Keratinocyte (primary cell): ENCODE data around the gene SMAD7. TPM values are rescaled to one million over a fixed set of nuclear protein-coding genes. Genes with fewer than 3 reads are reported as not detected.

ENCODE experiments used
- DNase-seq: peaks from one replicate; pipeline ENCODE4 v3.0.0-alpha.2; 2011; ENCODE audit warnings: low read depth, missing footprints, low spot score
- FAIRE-seq: peaks from 2 replicates; lab custom pipeline; 2011; peaks lifted over from hg19 to GRCh38; lab: Jason Lieb, UNC
- H2AFZ ChIP-seq: 2 replicates; pipeline ENCODE4 v1.6.0; 2012; ENCODE audit warnings: low read length, control low read depth, inconsistent platforms; ENCODE audit not compliant: control insufficient read depth
- H3K27ac ChIP-seq: 2 replicates; pipeline ENCODE4 v1.5.1; 2011; ENCODE audit warnings: low read length; ENCODE audit not compliant: control insufficient read depth, insufficient read depth
- H3K27me3 ChIP-seq: 3 replicates; pipeline ENCODE4 v1.6.0; 2011; ENCODE audit warnings: low read length; ENCODE audit not compliant: control insufficient read depth, insufficient read depth; ENCODE audit errors: extremely low read depth
- H3K36me3 ChIP-seq, 2 experiments: 2 replicates in 1 of 2; 3 replicates in 1 of 2; pipeline ENCODE4 v1.5.1; 2011; ENCODE audit warnings: low read length in 2 of 2, mild to moderate bottlenecking in 1 of 2; ENCODE audit not compliant: control insufficient read depth in 2 of 2, insufficient read depth in 2 of 2; ENCODE audit errors: extremely low read depth in 1 of 2
- H3K4me1 ChIP-seq: 3 replicates; pipeline ENCODE4 v1.5.1; 2011; ENCODE audit warnings: low read length; ENCODE audit not compliant: control insufficient read depth, insufficient read depth; ENCODE audit errors: extremely low read depth
- H3K4me2 ChIP-seq: 3 replicates; pipeline ENCODE4 v1.6.0; 2011; ENCODE audit warnings: low read depth, low read length; ENCODE audit not compliant: control insufficient read depth, insufficient read depth; ENCODE audit errors: extremely low read depth
- H3K4me3 ChIP-seq, 3 experiments: fragments of 200-600 bp in 1 of 3; sonication (generic) in 1 of 3; 2 replicates in 2 of 3; 3 replicates in 1 of 3; pipeline ENCODE4 v1.5.1; 2011 to 2016; ENCODE audit warnings: low read length in 3 of 3, mild to moderate bottlenecking in 3 of 3, control low read depth in 2 of 3, inconsistent platforms in 1 of 3, low read depth in 1 of 3, mixed read lengths in 1 of 3, mixed run types in 1 of 3, moderate library complexity in 1 of 3; ENCODE audit not compliant: control insufficient read depth in 2 of 3, insufficient read depth in 2 of 3; ENCODE audit errors: extremely low read depth in 1 of 3
- H3K79me2 ChIP-seq: 2 replicates; pipeline ENCODE4 v1.6.0; 2012; ENCODE audit warnings: low read length; ENCODE audit not compliant: control insufficient read depth, insufficient read depth
- H3K9ac ChIP-seq: 3 replicates; pipeline ENCODE4 v1.6.0; 2011; ENCODE audit warnings: low read length; ENCODE audit not compliant: control insufficient read depth, insufficient read depth; ENCODE audit errors: extremely low read depth
- H3K9me1 ChIP-seq: 3 replicates; pipeline ENCODE4 v1.6.0; 2011; ENCODE audit warnings: low read length; ENCODE audit not compliant: control insufficient read depth, insufficient read depth; ENCODE audit errors: extremely low read depth
- H3K9me3 ChIP-seq: 2 replicates; pipeline ENCODE4 v1.5.1; 2012; ENCODE audit warnings: low read depth, low read length; ENCODE audit not compliant: control insufficient read depth
- H4K20me1 ChIP-seq: 3 replicates; pipeline ENCODE4 v1.6.0; 2011; ENCODE audit warnings: low read length; ENCODE audit not compliant: control insufficient read depth, insufficient read depth; ENCODE audit errors: extremely low read depth
- EZH2 ChIP-seq: IDR thresholded peaks from one replicate; pipeline ENCODE4 v1.6.1; 2012; ENCODE audit warnings: inconsistent platforms, mild to moderate bottlenecking, low read length, moderate library complexity
- dilution Hi-C: fragments of 300-500 bp; cut with MboI; formaldehyde crosslinking; loops from one replicate; pipeline ENCODE4 v1.7.0; 2020; ENCODE audit warnings: low sequenced_read_pairs; ENCODE audit not compliant: extremely low pct_ligation_motif_present
- polyA plus RNA-seq, 5 experiments: library from polyadenylated mRNA; depleted of rRNA in 3 of 5; stranded (reverse) in 3 of 5; stranded (forward) in 1 of 5; unstranded in 1 of 5; fragments of >200 nt; gene quantifications; 1 replicate in 1 of 5; 2 replicates in 3 of 5; 3 replicates in 1 of 5; pipeline versions ENCODE4 v1.2.1 to v1.2.3, GENCODE V29; 2011 to 2012; ENCODE audit warnings: missing spikeins in 2 of 5, low read depth in 1 of 5, low replicate concordance in 1 of 5
- TF ChIP-seq, protein P1 (sequence below), 3 experiments: IDR thresholded peaks in 1 of 3; conservative IDR thresholded peaks in 1 of 3; optimal IDR thresholded peaks in 1 of 3; 2 replicates in 2 of 3; 3 replicates in 1 of 3; pipeline versions ENCODE3 to v1.5.1; 2011; ENCODE audit warnings: low read length in 3 of 3, mild to moderate bottlenecking in 3 of 3, moderate library complexity in 2 of 3, control low read depth in 1 of 3, inconsistent platforms in 1 of 3; ENCODE audit not compliant: insufficient read depth in 2 of 3; ENCODE audit errors: extremely low read depth in 1 of 3

SMAD7 gene
- polyA plus RNA-seq, 1 donor (not counting 4 experiments of a cell fraction or from before 2014, with no cell fraction given), result 9.5 TPM

DNA sequence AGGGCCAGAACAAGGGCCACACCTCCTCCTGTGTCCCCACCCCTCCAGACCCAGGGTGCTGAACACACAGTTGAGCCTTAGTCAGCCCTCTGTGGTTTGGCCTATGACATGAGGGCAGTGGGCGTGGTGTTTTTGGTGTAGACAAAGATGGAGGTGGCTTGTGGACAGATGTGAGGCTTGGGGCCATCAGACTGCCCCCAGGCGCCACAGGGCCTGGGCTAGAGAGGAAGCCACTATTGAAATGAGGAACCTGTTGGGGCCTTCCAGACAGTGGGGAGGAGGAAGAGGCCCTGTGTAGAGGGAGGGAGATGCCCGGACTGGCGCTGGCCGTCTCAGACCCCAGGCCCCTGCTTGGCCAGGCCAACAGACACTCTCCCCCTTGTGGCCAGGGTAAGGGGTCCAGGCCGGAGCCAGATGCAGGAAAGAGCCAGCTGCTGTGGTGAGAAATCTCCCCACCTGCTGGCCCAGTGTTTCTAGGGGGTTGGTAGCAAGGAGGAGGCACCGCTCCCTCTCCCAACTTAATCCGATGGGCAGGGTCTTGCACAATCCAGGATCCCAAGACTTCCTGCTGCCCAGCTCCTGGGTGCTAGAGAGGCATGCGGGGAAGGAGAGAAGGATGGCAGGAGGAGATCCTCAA is 53.8 kb downstream of the SMAD7 start:
- no peaks in the 10 kb centered on the region for H3K27me3 ChIP-seq
- no peaks in the 10 kb centered on the region for H3K9me3 ChIP-seq
- no peaks in the 10 kb centered on the region for H3K79me2 ChIP-seq
- H3K9me1 ChIP-seq, result no peaks in the 10 kb centered on the region
- no peak overlapping the region for H3K9ac ChIP-seq
- H3K4me3 ChIP-seq, result no peak overlapping the region
- peaks cover 20% of the 10 kb centered on the region for H3K4me1 ChIP-seq
- FAIRE-seq, result no peak
- no peaks in the 10 kb centered on the region for H3K36me3 ChIP-seq
- H2AFZ ChIP-seq, result no peak overlapping the region
- dilution Hi-C loops, result no loop called here
- no peak overlapping the region for H3K27ac ChIP-seq
- H3K4me2 ChIP-seq, result no peak overlapping the region
- no peak for DNase-seq
- H4K20me1 ChIP-seq, result no peaks in the 10 kb centered on the region
- TF ChIP-seq, protein P1, sequence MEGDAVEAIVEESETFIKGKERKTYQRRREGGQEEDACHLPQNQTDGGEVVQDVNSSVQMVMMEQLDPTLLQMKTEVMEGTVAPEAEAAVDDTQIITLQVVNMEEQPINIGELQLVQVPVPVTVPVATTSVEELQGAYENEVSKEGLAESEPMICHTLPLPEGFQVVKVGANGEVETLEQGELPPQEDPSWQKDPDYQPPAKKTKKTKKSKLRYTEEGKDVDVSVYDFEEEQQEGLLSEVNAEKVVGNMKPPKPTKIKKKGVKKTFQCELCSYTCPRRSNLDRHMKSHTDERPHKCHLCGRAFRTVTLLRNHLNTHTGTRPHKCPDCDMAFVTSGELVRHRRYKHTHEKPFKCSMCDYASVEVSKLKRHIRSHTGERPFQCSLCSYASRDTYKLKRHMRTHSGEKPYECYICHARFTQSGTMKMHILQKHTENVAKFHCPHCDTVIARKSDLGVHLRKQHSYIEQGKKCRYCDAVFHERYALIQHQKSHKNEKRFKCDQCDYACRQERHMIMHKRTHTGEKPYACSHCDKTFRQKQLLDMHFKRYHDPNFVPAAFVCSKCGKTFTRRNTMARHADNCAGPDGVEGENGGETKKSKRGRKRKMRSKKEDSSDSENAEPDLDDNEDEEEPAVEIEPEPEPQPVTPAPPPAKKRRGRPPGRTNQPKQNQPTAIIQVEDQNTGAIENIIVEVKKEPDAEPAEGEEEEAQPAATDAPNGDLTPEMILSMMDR (optimal IDR thresholded peaks at IDR 0.05 in 1 of 3, IDR thresholded peaks at IDR 0.05 in 1 of 3, conservative IDR thresholded peaks at IDR 0.05 in 1 of 3; ENCODE audit: extremely low read depth in 1 of 3, insufficient read depth in 2 of 3, low read length in 3 of 3), result no peak
- TF ChIP-seq EZH2, result no peak

DNA sequence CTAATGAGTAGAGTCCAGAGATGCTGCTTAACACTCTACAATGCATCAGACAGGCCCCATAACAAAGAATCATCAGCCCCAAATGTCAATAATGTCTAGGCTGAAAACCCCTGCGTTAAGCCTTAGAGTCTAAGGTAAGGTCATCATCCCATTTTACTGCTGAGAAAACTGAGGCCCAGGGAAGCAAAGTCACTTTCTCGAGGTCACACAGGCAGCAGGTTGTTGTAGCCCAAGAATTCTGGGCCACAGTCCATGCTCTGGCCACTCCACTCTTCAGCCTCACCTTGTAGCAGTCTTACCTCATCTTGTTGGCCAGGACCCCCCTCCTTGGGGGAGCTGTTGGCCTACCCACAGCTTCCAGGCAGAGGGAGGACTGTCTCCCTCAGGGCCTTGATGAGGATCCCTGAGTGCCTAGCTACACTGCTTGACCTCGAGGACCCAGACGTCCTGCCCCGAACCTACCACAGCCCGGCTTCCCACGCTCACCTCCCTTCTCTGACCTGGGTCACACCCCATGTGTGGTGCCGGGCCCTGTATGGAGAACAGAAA is 54.4 kb downstream of the SMAD7 start:
- no peak overlapping the region for H3K4me2 ChIP-seq
- H3K4me3 ChIP-seq, result no peak overlapping the region
- H3K79me2 ChIP-seq, result no peaks in the 10 kb centered on the region
- no peak overlapping the region for H2AFZ ChIP-seq
- H3K9me1 ChIP-seq, result no peaks in the 10 kb centered on the region
- H3K9me3 ChIP-seq, result no peaks in the 10 kb centered on the region
- no peaks in the 10 kb centered on the region for H3K36me3 ChIP-seq
- H3K27me3 ChIP-seq, result no peaks in the 10 kb centered on the region
- TF ChIP-seq, protein P1 (optimal IDR thresholded peaks at IDR 0.05 in 1 of 3, IDR thresholded peaks at IDR 0.05 in 1 of 3, conservative IDR thresholded peaks at IDR 0.05 in 1 of 3; ENCODE audit: extremely low read depth in 1 of 3, insufficient read depth in 2 of 3, low read length in 3 of 3), result no peak
- no peak overlapping the region for H3K27ac ChIP-seq
- H4K20me1 ChIP-seq, result no peaks in the 10 kb centered on the region
- H3K4me1 ChIP-seq, result peaks cover 14% of the 10 kb centered on the region
- no peak overlapping the region for H3K9ac ChIP-seq
- FAIRE-seq, result no peak
- dilution Hi-C loops, result no loop called here
- no peak for DNase-seq
